Measurements from ENCODE around the gene GPC5.

GRCh38 chr13:92300651-92301050, 902.2 kb downstream of the GPC5 start:
- TF ChIP-seq CTCF (IDR thresholded peaks at IDR 0.05) (no peak), POLR2AphosphoS5 (IDR thresholded peaks at IDR 0.05; ENCODE audit: low read depth, low read length) (no peak)
